ENCODE data around the gene KRTAP21-3.
A peak's percentile ranks its signal among the peaks of the same experiment; 100 is the strongest.
"Not testable (repeated sequence)": the region's sequence is repeated elsewhere in the genome, so short reads cannot be mapped to it uniquely, and the experiment has no call there.

The KRTAP21-3 gene

GRCh38 chr21:30718239-30718909, at the start of gene KRTAP21-3:
KRTAP21-3 (minus strand) TSS chr21:30718777; CDS start chr21:30718759, 18 bp downstream.
- no peak within 1 kb of the TSS for H3K4me3 Mint-ChIP-seq
- no peak within 1 kb of the TSS for H3K27ac Mint-ChIP-seq

GRCh38 chr21:30760776-30761175, 42.2 kb upstream of the KRTAP21-3 start:
- Mint-ChIP-seq H3K4me3 (no peak overlapping the region), H3K27me3 (peaks cover 0 to 5% of the 10 kb centered on the region in 2 donors), H3K36me3 (no peaks in the 10 kb centered on the region), H3K27ac (no peak overlapping the region), H3K9me3 (peaks cover 0 to 2% of the 10 kb centered on the region in 2 donors), H3K4me1 (no peaks in the 10 kb centered on the region)
- ATAC-seq (replicated peaks) (no peak), DNase-seq (no peak)

More at GRCh38 chr21:30718239-30718909, at the start of gene KRTAP21-3:
- no peaks in the 10 kb centered on the region for H3K4me1 Mint-ChIP-seq
- no peaks in the 10 kb centered on the region for H3K36me3 Mint-ChIP-seq
- H3K27me3 Mint-ChIP-seq: no peaks in the 10 kb centered on the region
- DNase-seq (no peak), ATAC-seq (replicated peaks) (peak; percentile 83 to 86)
- H3K9me3 Mint-ChIP-seq: peaks cover 2 to 3% of the 10 kb centered on the region in 2 donors

GRCh38 chr21:30758306-30758705, 39.7 kb upstream of the KRTAP21-3 start:
- DNase-seq (no peak), ATAC-seq (replicated peaks) (no peak)
- H3K27ac Mint-ChIP-seq: no peak overlapping the region
- no peaks in the 10 kb centered on the region for H3K36me3 Mint-ChIP-seq
- H3K27me3 Mint-ChIP-seq: peaks cover 0 to 5% of the 10 kb centered on the region in 2 donors
- no peaks in the 10 kb centered on the region for H3K4me1 Mint-ChIP-seq
- H3K9me3 Mint-ChIP-seq: peaks cover 0 to 2% of the 10 kb centered on the region in 2 donors
- H3K4me3 Mint-ChIP-seq: no peak overlapping the region

- not testable (repeated sequence) for H3K4me3 Mint-ChIP-seq; H3K27me3 Mint-ChIP-seq; ATAC-seq (replicated peaks); DNase-seq; H3K9me3 Mint-ChIP-seq; H3K27ac Mint-ChIP-seq; H3K36me3 Mint-ChIP-seq; H3K4me1 Mint-ChIP-seq
Observed at GRCh38 chr21:30755328-30755727, 36.8 kb upstream of the KRTAP21-3 start, which contains the start of gene KRTAP21-1. KRTAP21-1 (minus strand) TSS chr21:30755428; CDS start chr21:30755378, 50 bp downstream.

- ATAC-seq (replicated peaks) (no peak), DNase-seq (no peak)
- Mint-ChIP-seq H3K27me3 (no peaks in the 10 kb centered on the region), H3K4me3 (no peak within 1 kb of the TSS), H3K36me3 (no peaks in the 10 kb centered on the region), H3K27ac (no peak within 1 kb of the TSS), H3K9me3 (peaks cover 3 to 5% of the 10 kb centered on the region in 2 donors), H3K4me1 (no peaks in the 10 kb centered on the region)
Observed at GRCh38 chr21:30747159-30747558, 28.6 kb upstream of the KRTAP21-3 start, which contains the start of gene KRTAP21-2. KRTAP21-2 (minus strand) TSS chr21:30747259; CDS start chr21:30747202, 57 bp downstream.

GRCh38 chr21:30740462-30740861, 21.9 kb upstream of the KRTAP21-3 start:
- no peak for DNase-seq
- Mint-ChIP-seq H3K4me3 (no peak overlapping the region), H3K27ac (no peak overlapping the region), H3K4me1 (no peaks in the 10 kb centered on the region), H3K36me3 (no peaks in the 10 kb centered on the region), H3K27me3 (no peaks in the 10 kb centered on the region), H3K9me3 (peaks cover 2 to 9% of the 10 kb centered on the region in 2 donors)
- ATAC-seq (replicated peaks): no peak

GRCh38 chr21:30733026-30733425, 14.4 kb upstream of the KRTAP21-3 start:
- Mint-ChIP-seq H3K27me3 (no peaks in the 10 kb centered on the region), H3K27ac (no peak overlapping the region)
- ATAC-seq (replicated peaks): no peak

GRCh38 chr21:30726726-30727125, 8.1 kb upstream of the KRTAP21-3 start:
- no peak overlapping the region for H3K27ac Mint-ChIP-seq

More at GRCh38 chr21:30733026-30733425, 14.4 kb upstream of the KRTAP21-3 start:
- Mint-ChIP-seq H3K9me3 (peaks cover 5% of the 10 kb centered on the region in 2 donors), H3K36me3 (no peaks in the 10 kb centered on the region), H3K4me1 (no peaks in the 10 kb centered on the region), H3K4me3 (no peak overlapping the region)
- no peak for DNase-seq

GRCh38 chr21:30719401-30719800, 824 bp upstream of the KRTAP21-3 start:
- Mint-ChIP-seq H3K27ac (no peak overlapping the region), H3K4me3 (no peak overlapping the region), H3K9me3 (peaks cover 2 to 3% of the 10 kb centered on the region in 2 donors), H3K4me1 (no peaks in the 10 kb centered on the region), H3K36me3 (no peaks in the 10 kb centered on the region), H3K27me3 (no peaks in the 10 kb centered on the region)
- DNase-seq (no peak), ATAC-seq (replicated peaks) (peak; percentile 57 to 58)

More at GRCh38 chr21:30726726-30727125, 8.1 kb upstream of the KRTAP21-3 start:
- DNase-seq: no peak
- Mint-ChIP-seq H3K4me1 (no peaks in the 10 kb centered on the region), H3K9me3 (peaks cover 5% of the 10 kb centered on the region in 2 donors), H3K36me3 (no peaks in the 10 kb centered on the region), H3K4me3 (no peak overlapping the region), H3K27me3 (no peaks in the 10 kb centered on the region)
- ATAC-seq (replicated peaks): no peak

GRCh38 chr21:30717105-30717504, 1.5 kb downstream of the KRTAP21-3 start:
- Mint-ChIP-seq H3K27me3 (no peaks in the 10 kb centered on the region), H3K9me3 (peaks cover 2 to 3% of the 10 kb centered on the region in 2 donors), H3K4me3 (no peak overlapping the region), H3K4me1 (no peaks in the 10 kb centered on the region), H3K36me3 (no peaks in the 10 kb centered on the region), H3K27ac (no peak overlapping the region)
- ATAC-seq (replicated peaks) (no peak), DNase-seq (no peak)

- DNase-seq (no peak), ATAC-seq (replicated peaks) (no peak)
- Mint-ChIP-seq H3K27ac (no peak overlapping the region), H3K27me3 (no peaks in the 10 kb centered on the region), H3K9me3 (peaks cover 6 to 8% of the 10 kb centered on the region in 2 donors), H3K36me3 (no peaks in the 10 kb centered on the region), H3K4me3 (no peak overlapping the region), H3K4me1 (peaks cover 0 to 2% of the 10 kb centered on the region in 2 donors)
Observed at GRCh38 chr21:30714946-30715345, 3.6 kb downstream of the KRTAP21-3 start.

GRCh38 chr21:30714456-30714855, 4.1 kb downstream of the KRTAP21-3 start:
- DNase-seq: no peak
- no peak overlapping the region for H3K4me3 Mint-ChIP-seq
- no peak overlapping the region for H3K27ac Mint-ChIP-seq
- H3K36me3 Mint-ChIP-seq: no peaks in the 10 kb centered on the region
- ATAC-seq (replicated peaks): no peak
- H3K9me3 Mint-ChIP-seq: peaks cover 8% of the 10 kb centered on the region in 2 donors
- peaks cover 0 to 2% of the 10 kb centered on the region in 2 donors for H3K4me1 Mint-ChIP-seq
- no peaks in the 10 kb centered on the region for H3K27me3 Mint-ChIP-seq

- H3K27me3 Mint-ChIP-seq: no peaks in the 10 kb centered on the region
- no peak overlapping the region for H3K27ac Mint-ChIP-seq
- H3K36me3 Mint-ChIP-seq: no peaks in the 10 kb centered on the region
- peaks cover 0 to 2% of the 10 kb centered on the region in 2 donors for H3K4me1 Mint-ChIP-seq
- no peak overlapping the region for H3K4me3 Mint-ChIP-seq
- ATAC-seq (replicated peaks) (no peak), DNase-seq (no peak)
- peaks cover 8% of the 10 kb centered on the region in 2 donors for H3K9me3 Mint-ChIP-seq
Observed at GRCh38 chr21:30713766-30714165, 4.8 kb downstream of the KRTAP21-3 start.

- Mint-ChIP-seq H3K4me3 (no peak overlapping the region), H3K9me3 (peaks cover 5 to 8% of the 10 kb centered on the region in 2 donors), H3K27ac (no peak overlapping the region), H3K4me1 (peaks cover 0 to 2% of the 10 kb centered on the region in 2 donors), H3K27me3 (no peaks in the 10 kb centered on the region), H3K36me3 (no peaks in the 10 kb centered on the region)
- peak in 1 of 2 donors; percentile 23 for ATAC-seq (replicated peaks)
- DNase-seq: no peak
Observed at GRCh38 chr21:30710499-30710898, 8.1 kb downstream of the KRTAP21-3 start.

GRCh38 chr21:30707409-30707808, 11.2 kb downstream of the KRTAP21-3 start:
- Mint-ChIP-seq H3K9me3 (peaks cover 5 to 12% of the 10 kb centered on the region in 2 donors), H3K4me3 (no peak overlapping the region), H3K4me1 (peaks cover 0 to 2% of the 10 kb centered on the region in 2 donors), H3K27me3 (no peaks in the 10 kb centered on the region), H3K36me3 (no peaks in the 10 kb centered on the region), H3K27ac (no peak overlapping the region)
- DNase-seq: no peak
- no peak for ATAC-seq (replicated peaks)
